ENCODE results near the gene NCBP2.

Gene NCBP2

DNA sequence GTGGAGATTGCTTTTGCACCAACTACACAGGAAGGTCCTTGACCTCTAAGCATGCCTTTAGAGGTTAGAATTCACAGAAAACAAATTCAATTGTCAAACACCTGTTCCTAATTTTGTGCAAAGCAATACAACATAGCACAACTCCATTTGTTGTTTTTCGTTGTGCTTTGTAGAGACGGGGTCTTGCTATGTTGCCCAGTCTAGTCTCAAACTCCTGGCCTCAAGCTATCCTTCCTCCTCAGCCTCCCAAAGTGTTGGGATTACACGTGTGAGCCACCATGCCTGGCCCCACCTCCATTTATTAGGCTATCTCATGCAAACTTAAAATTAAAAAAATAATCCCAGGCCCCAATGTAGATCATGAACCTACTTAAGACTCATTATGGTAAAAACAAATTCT, 6.0 kb downstream of the NCBP2 start:
- DNase-seq: no peak

DNA sequence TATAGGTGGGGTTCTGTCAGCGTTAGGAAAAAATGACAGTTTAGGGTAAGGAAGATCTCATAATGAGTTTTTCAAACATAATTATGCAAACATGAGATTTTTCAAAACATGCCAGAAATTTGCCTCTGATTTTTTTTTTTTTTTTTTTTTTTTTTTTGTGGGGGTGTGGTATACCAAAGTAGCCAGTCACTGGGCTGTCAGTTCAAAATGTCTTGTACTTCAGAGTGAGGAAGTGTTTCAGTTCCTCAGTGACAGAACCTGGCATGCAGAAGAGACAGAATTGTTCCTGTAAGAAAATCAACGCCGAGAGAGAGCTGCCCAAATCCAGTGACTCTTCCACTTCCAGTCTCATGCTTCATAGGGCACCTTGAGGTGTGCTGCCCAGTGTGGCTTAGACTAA, 9.7 kb downstream of the NCBP2 start:
- DNase-seq: no peak

DNA sequence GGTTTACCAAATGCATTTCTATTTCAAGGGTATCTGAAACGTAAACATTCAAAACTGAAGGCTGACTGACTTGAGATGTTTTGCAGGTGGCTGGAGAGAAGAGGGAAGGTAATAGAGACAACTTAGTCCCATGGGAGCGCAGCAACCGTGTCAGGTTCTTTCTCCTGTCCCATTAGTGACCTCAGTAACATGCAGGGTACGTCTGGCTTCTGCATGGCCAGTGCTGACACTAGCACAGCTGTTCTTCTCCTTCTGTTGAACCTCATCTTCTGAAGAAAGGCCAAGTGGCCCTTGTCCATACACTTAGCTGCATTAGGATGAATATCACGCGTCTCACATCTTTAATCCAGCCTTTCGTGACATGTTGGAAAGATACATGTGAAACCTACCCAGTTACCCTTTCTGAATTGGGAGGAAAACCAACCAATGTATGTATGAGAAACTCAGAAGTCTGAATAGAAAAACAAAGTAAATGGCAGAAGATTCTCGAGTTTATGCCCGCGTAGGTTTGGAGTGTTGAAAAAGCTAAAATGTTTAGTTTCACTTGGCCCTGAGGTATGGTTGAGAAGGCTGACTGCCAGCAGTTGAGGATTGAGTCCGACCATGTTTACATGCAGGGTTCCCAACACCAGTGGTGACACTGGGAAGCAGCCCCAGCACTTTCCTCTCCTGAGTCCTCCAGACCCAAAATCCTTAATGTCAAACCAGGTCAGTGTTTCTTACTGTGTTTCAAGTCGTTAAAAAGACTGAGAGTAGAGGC, 10.3 kb downstream of the NCBP2 start:
- no peak for DNase-seq

DNA sequence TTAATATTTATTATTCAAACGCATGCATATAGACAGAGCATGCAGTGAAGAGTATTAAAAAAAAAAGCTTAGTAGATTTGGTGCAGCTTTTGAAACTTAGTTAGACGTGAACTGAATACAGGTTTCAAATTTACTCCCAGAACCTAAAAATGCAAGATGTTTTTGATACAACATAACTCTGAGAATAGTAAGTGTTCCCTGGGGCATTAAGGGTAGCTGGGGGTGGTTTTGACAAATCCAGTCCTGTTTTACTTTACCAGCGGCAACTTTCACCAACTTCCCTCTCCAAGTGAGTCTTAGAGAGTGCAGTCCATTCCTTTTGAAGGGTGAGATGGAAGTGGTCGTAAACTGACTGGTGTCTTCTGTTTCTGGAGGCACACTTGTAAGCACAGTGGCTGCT, 11.2 kb downstream of the NCBP2 start:
- no peak for DNase-seq

DNA sequence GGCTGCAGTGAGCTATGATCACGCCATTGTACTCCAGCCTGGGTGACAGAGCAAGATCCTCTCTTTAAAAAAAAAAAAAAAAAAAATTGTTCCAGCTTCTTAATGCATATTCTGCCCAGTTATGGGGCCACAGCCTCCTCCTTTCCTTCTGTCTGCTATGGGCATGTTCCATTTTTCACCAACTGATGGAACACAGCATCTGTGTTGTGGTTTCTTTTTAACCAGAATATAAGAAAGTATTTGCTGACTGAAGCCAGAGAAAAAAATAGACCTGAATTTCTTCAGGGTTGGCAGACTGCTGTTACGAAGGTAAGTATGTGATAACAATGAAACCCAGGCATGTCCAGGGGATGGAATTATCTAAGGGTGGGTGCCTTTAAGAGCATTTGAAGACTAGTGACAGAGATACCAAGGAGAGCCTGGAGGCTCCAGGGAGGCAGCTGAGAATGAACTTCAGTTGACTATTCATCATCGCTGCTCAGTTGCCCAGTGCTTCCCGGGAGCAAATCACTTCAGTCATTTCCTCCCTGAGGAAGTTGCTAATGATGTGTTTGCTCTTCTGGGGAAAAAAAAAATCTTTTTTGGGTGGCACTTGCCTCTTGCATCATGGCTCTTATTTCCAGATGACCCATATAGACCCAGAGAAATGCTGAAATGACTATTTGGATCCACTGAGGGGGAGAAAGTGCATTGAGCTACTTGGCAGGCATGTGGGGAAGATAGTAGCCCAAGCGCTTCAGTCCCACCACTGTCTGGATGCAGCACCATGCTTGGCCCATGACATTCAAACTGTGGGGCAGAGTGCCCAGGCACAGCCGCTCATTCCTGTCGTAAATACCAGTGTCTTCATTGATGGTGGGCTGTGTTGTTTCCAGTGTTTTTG, 14.5 kb downstream of the NCBP2 start:
- DNase-seq: no peak

DNA sequence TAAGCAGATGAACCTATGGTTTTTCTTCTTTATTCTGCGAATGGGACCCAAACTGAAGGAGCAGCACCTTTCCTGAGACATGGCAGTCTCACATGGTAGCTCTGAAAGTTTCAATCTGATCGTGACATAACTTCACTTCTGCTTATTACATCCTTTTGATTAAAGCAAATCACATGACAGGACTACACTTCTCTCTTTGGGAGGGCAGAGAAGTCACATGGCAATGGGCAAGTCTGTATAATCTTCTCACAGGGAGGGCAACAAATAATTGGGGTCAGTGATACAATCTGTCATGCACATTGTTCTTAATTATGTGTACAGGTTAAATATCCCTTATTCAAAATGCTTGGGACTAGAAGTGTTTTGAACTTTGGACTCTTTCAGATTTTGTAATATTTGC, 21.6 kb downstream of the NCBP2 start:
- DNase-seq: no peak

DNA sequence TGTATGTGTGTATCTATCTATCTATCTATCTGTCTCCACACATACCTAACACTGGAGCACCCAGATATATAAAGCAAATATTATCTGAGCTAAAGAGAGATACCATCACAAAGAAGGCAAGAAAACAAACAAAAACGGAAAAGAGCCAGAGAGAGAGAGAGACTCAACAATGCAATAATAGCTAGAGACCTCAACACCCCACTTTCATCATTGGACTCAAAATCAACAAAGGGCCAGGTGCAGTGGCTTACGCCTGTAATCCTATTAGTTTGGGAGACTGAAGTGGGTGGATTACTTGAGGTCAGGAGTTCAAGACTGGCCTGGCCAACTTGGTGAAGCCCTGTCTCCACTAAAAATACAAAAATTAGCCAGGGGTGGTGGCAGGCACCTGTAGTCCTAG, 23.4 kb downstream of the NCBP2 start:
- DNase-seq: no peak

DNA sequence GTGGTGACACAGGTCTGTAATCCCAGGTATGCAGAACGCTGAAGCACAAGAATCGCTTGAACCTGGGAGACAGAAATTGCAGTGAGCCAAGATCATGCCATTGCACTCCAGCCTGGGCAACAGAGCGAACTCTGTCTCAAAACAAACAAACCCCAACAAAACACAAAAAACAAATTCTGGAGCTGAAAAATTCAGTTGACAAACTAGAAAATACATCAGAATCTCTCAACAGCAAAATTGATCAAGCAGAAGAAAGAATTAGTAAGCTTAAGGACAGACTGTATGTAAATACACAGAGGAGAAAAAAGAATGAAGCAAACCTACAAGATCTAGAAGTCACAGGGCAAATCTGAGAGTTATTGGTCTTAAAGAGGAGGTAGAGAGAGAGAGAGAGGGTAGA, 25.3 kb downstream of the NCBP2 start:
- no peak for DNase-seq

DNA sequence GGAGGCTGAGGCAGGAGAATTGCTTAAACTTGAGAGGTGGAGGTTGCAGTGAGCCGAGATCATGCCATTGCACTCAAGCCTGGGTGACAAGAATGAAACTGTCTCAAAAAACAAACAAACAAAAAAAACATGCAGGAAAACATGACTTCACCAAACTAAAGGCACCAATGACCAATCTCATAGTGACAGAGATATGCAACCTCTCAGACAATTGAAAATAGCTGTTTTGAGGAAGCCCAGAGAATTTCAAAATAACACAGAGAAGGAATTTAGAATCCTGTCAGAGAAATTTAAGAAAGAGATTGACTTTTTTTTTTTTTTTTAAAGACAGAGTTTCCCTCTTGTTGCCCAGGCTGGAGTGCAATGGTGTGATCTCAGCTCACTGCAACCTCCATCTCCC, 26.1 kb downstream of the NCBP2 start:
- DNase-seq: no peak

DNA sequence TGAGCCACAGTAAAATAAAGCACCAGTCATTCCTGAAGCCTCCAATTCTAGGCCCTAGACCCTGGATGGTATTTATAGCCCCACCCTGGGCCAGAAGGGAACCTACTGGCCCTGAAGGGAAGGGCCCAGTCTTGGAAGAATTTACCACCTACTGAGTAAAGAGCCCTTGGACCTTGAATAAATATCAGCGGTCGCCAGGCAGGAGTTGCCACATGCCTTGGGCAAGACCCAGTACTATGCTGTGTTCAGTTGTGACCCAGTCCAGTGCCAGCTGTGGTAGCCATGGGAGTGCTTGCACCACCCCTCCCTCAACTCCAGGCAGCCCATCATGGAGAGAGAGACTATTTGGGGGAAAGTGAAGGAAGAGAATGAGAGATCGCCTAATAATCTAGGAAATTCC, 27.0 kb downstream of the NCBP2 start:
- no peak for DNase-seq

DNA sequence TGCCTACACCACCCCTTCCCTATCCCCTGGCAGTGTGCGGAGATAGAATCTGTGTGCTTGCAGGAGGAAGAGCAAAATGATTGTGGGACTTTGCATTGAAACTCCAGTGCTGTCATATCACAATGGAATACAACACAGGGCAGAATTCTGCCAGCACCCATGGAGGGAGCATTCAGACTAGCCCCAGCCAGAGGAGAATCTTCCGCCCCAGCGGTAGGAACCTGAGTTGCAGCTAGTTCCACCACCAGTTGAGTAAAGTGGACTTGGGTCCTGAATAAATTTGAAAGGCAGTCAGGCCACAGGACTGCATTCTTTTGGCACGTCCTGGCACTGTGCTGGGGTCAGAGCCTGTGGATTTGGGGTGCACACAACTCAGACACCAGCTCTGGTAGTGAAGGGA, 27.5 kb downstream of the NCBP2 start:
- no peak for DNase-seq

DNA sequence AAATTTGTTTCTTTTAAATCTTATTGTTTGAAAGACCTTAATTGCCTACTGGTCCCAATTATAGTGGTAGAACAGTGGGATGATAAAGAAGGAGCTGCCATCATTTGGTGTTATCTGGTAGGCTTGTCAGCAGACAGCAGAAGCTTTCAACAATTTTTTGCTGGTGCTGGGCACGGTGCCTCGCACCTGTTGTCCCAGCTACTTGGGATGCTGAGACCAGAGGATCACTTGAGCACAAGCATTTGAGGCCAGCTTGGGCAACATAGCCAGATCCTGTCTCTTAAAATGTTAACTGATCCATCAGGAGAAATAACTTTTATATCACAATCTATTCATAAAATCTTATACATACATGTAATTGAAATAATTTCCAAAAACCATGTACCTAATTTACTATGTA, 38.6 kb downstream of the NCBP2 start:
- no peak for DNase-seq

DNA sequence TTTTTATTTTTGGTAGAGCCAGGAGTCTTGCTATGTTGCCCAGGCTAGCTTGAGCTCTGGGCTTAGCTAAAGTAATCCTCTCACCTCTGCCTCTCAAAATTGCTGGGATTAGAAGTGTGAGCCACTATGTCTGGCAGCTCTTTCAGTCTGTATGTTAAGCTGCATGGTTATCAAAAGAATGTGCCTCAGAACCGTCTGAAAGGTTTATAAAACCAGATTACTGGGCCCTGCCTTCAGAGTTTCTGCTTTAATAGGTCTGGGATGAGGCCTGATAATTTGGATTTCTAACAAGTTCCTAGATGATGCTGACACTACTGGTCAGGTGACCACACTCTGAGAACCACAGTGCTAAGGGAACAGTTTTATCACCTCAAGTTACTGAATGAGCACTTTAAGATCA, 40.0 kb downstream of the NCBP2 start:
- DNase-seq: no peak

DNA sequence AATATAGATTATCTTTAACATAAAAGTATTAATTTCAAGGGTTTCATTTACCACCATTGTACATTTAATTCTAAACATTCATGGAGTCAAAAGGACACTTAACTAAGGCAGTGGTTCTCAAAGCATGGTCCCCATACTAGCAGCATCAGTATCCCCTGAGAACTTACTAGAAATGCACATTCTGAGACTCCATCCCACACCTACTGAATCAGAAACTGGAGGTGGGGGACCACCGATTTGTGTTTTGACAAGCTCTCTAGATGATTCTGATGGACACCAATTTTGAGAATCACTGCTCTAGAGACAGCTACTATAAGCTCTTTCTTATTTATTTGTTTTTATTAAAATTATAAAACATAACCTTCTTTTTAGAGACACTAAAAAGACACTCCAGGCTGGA, 40.6 kb downstream of the NCBP2 start:
- no peak for DNase-seq

DNA sequence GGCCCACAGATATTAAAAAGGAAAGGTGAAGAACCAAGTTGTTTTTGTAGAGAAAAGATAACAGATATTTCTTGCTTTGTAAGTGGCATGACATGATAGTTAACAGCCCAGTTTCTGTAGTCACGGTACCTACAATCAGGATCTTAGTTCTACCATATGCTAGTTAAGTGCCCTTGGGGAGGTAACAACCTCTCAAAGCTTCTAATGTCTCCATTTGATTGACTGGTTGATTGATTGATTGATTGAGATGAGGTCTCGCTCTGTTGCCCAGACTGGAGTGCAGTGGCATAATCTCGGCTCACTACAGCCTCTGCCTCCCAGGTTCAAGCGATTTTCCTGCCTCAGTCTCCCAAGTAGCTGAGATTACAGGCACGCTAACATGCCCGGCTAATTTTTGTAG, 46.1 kb downstream of the NCBP2 start:
- no peak for DNase-seq

DNA sequence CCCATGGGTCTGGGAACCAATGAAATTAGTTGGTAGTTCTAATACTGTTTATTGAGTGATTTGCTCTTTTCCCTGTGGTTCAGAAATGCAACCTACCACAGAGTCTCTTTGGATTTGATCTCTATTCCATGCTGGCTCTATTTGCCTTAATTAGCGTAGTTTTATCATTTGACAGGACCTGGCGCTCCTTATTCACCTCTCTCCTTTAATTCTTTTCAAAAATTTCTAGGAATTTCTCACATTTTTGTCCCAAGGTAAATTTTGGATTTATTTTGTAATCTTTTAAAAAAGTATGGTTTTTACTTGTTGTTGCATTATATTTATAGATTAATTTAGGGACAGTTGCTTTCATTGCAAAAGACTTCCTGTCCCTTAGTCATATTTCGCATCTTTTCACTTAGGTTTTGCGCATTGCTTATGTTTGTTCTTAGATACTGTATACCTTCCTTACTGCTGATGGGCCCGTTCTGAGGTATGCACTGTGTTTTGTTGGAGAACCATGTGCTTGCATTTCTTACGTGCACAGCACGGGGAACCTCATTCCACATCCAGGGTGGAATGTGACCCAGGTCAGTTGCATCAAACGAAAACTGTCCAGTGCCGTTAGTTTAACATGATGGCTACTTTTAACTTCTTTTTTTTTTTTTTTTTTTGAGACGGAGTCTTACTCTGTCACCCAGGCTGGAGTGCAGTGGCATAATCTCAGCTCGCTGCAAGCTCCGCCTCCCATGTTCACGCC, 47.6 kb downstream of the NCBP2 start:
- no peak for DNase-seq

DNA sequence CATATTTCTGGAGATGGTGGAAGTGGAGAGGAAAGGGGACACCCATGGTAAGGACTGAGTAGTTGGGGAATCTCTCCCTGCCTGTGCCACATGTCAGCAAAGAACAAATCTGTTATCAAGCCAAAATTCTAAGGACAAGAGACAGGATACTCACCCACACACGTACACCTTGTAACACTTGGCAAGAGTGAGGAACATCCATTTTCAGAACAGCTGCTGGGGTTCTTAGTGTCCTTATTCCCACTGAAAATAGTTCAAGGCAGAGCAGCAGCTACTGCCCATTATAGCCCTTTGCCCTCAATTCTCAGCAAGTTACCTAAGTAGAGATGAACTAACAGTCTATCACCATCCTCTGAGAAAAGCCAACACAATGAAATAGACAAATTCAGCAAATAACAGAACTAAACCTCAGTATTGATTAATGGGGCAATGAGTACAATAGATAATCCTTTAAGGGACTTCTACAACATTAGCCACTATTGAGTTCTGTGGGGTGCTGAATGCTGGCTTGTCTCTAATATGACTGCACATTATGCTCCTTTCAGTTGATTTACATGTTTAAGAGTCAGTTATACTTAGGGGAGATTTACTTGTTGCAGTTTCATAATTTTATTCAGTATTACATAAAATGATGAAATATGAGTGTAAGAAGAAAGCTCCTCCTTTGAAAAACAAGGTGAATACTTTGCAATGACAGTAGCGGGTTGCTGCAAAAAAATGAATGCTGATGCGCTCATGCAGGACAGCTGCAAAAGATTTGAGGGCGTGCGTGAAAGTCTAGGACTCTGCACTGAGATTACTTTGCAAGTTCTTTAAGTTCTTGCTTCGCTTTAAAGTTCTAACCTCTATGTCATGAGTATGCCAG, 52.3 kb downstream of the NCBP2 start:
- DNase-seq: no peak

DNA sequence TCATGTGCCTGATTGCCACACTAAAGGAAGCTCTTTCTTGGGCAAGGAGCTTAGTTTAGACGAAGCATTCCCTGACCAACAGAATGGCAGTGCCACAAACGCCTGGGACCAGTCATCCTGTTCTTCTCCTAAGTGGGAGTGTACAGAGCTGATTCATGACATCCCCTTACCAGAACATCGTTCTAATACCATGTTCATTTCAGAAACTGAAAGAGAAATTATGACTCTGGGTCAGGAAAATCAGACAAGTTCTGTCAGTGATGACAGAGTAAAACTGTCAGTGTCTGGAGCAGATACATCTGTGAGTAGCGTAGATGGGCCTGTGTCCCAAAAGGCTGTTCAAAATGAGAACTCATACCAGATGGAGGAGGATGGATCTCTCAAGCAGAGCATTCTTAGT, 56.2 kb downstream of the NCBP2 start:
- DNase-seq: peak; percentile 57
